Natural killer cell (primary cell): ENCODE measurements around the gene DGKD. TPM values are rescaled to one million over a fixed set of nuclear protein-coding genes. Genes with fewer than 3 reads are reported as not detected.
A peak's percentile ranks its signal among the peaks of the same experiment; 100 is the strongest.

Experiments used
- ATAC-seq, 3 donors: fragments of 150-1000 bp in 2 of 3; fragments of 200-7000 bp in 1 of 3; cut with Tn5 transposase; 1 replicate in 1 of 3; 2 replicates in 2 of 3; pipeline ENCODE4 v1.10.0; 2021; ENCODE audit warnings: mild to moderate bottlenecking in 2 of 3, moderate library complexity in 2 of 3
- DNase-seq, 2 donors: peaks; one replicate each; pipeline versions ENCODE4 v3.0.0 to v3.0.0-alpha.2; 2013 to 2021; ENCODE audit warnings: mixed read lengths in 1 of 2
- H3K27ac ChIP-seq: one replicate; pipeline ENCODE4 v1.5.1; 2013; ENCODE audit warnings: mild to moderate bottlenecking, low read length
- H3K27me3 ChIP-seq: one replicate; pipeline ENCODE4 v1.6.1; 2013; ENCODE audit warnings: low read length; ENCODE audit not compliant: control insufficient read depth, insufficient read depth
- H3K36me3 ChIP-seq: one replicate; pipeline ENCODE4 v1.6.1; 2013; ENCODE audit warnings: low read length; ENCODE audit not compliant: control insufficient read depth, insufficient read depth
- H3K4me1 ChIP-seq: one replicate; pipeline ENCODE4 v1.6.1; 2013; ENCODE audit warnings: low read length; ENCODE audit not compliant: control insufficient read depth, insufficient read depth
- H3K4me3 ChIP-seq: one replicate; pipeline ENCODE4 v1.5.1; 2013; ENCODE audit warnings: low read length
- H3K9me3 ChIP-seq: one replicate; pipeline ENCODE4 v1.6.1; 2013; ENCODE audit warnings: low read length; ENCODE audit not compliant: control insufficient read depth, insufficient read depth
- H3K27ac Mint-ChIP-seq, 2 donors: one replicate each; pipeline ENCODE4 v1.8.0; 2022; ENCODE audit warnings: mild to moderate bottlenecking in 2 of 2, mixed read lengths in 2 of 2, moderate library complexity in 1 of 2
- H3K27me3 Mint-ChIP-seq, 2 donors: one replicate each; pipeline ENCODE4 v1.8.0; 2022; ENCODE audit warnings: low read depth in 2 of 2, mixed read lengths in 2 of 2
- H3K36me3 Mint-ChIP-seq: one replicate; pipeline ENCODE4 v1.8.0; 2022; ENCODE audit warnings: mixed read lengths
- H3K4me1 Mint-ChIP-seq, 2 donors: one replicate each; pipeline ENCODE4 v1.8.0; 2022; ENCODE audit warnings: mixed read lengths in 2 of 2
- H3K4me3 Mint-ChIP-seq: one replicate; pipeline ENCODE4 v1.8.0; 2022; ENCODE audit warnings: mild to moderate bottlenecking, moderate library complexity, mixed read lengths
- H3K9me3 Mint-ChIP-seq, 2 donors: one replicate each; pipeline ENCODE4 v1.8.0; 2022; ENCODE audit warnings: mixed read lengths in 2 of 2
- WGBS: methylation state at CpG from one replicate; pipeline ENCODE4 v1.1.7; 2013; ENCODE audit warnings: missing lambda C conversion rate; ENCODE audit not compliant: insufficient coverage; 5-methylcytosine and 5-hydroxymethylcytosine counted together
- intact Hi-C: fragments of 100-400 bp; cut with micrococcal nuclease; formaldehyde crosslinking; loops from one replicate; pipeline ENCODE4 v1.14.2; 2022
- total RNA-seq, 4 donors: library from RNA; stranded (reverse); fragments of 120-200 nt in 1 of 4; gene quantifications; one replicate each; pipeline versions ENCODE4 v1.2.3 to v1.2.4, GENCODE V29; 2013 to 2022
- TF ChIP-seq, protein P1 (sequence below): fragments of 200-600 bp; IDR thresholded peaks from one replicate; pipeline ENCODE4 v1.8.0; 2022; ENCODE audit warnings: antibody characterized with exemption

The DGKD gene
- total RNA-seq, 3 donors from 2014 or later (not counting 1 experiment from before 2014, with no cell fraction given) = 299 to 456 (median 329) TPM

DNA sequence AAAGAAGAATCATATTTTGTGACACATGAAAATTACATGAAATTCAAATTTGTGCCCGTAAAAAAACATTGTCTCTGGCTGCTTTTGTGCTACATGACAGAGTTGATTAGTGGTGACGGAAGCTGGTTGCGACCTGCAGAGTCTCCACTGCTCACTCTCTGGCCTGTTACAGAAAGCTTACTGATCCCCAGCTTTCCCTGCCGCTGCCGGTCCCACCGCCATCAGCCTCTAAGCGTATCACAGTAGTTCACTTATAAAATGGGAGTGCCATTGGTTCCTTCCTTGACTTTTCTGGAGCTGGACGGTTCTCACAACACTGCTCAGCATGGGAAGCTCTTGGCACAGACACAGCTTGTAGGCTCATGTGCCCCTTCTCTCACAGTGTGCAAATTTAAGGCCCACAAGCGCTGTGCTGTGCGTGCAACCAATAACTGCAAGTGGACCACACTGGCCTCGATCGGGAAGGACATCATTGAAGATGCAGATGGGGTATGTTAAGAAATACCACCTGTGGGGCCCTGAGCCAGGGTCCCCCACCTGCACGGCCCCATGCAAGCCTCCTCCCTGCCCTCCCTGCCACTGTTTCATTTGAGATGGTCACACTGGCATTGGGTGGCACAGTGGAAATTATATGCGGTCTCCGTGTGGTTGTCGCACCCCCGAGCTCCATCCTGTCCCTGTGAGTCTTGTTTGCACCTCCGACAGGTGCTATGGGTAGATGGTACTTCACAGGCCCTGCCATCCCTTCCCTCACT, 81.3 kb downstream of the DGKD start:
- Histone ChIP-seq H3K27me3 (no peaks in the 10 kb centered on the region), H3K27ac (no peak overlapping the region), H3K4me1 (peaks cover 16% of the 10 kb centered on the region), H3K36me3 (peaks cover 61% of the 10 kb centered on the region), H3K4me3 (no peak overlapping the region), H3K9me3 (no peaks in the 10 kb centered on the region)
- Mint-ChIP-seq H3K36me3 (peaks cover 17% of the 10 kb centered on the region), H3K27me3 (no peaks in the 10 kb centered on the region), H3K27ac (no peak overlapping the region), H3K9me3 (no peaks in the 10 kb centered on the region), H3K4me1 (peaks cover 46 to 58% of the 10 kb centered on the region in 2 donors), H3K4me3 (no peak overlapping the region)
- WGBS = 93% methylated on average over 18 of the region's 18 CpGs
- ATAC-seq (no peak), DNase-seq (peak in 1 of 2 donors; percentile 3)
- intact Hi-C loops = no loop called here
- TF ChIP-seq, protein P1, sequence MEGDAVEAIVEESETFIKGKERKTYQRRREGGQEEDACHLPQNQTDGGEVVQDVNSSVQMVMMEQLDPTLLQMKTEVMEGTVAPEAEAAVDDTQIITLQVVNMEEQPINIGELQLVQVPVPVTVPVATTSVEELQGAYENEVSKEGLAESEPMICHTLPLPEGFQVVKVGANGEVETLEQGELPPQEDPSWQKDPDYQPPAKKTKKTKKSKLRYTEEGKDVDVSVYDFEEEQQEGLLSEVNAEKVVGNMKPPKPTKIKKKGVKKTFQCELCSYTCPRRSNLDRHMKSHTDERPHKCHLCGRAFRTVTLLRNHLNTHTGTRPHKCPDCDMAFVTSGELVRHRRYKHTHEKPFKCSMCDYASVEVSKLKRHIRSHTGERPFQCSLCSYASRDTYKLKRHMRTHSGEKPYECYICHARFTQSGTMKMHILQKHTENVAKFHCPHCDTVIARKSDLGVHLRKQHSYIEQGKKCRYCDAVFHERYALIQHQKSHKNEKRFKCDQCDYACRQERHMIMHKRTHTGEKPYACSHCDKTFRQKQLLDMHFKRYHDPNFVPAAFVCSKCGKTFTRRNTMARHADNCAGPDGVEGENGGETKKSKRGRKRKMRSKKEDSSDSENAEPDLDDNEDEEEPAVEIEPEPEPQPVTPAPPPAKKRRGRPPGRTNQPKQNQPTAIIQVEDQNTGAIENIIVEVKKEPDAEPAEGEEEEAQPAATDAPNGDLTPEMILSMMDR = no peak

DNA sequence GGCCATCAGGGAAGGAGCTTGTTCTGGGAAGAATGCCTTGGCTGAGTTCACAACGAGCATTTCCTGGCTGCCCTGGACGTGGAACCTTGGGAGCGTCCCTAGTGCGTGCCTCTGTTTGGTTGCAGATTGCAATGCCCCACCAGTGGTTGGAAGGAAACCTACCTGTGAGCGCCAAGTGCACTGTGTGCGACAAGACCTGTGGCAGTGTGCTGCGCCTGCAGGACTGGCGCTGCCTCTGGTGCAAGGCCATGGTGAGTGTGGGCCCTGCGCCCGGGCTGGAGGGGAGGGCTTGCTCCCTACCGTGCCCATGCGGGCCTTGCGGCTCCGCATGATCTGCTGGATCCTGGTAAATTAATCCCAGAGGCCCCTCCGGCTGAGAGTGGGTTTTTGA, 81.9 kb downstream of the DGKD start:
- TF ChIP-seq, protein P1 = no peak
- no peaks in the 10 kb centered on the region for H3K27me3 Mint-ChIP-seq
- peaks cover 17% of the 10 kb centered on the region for H3K36me3 Mint-ChIP-seq
- Histone ChIP-seq H3K4me3 (no peak overlapping the region), H3K27ac (no peak overlapping the region), H3K36me3 (peaks cover 63% of the 10 kb centered on the region), H3K9me3 (no peaks in the 10 kb centered on the region), H3K27me3 (no peaks in the 10 kb centered on the region), H3K4me1 (peaks cover 16% of the 10 kb centered on the region)
- H3K9me3 Mint-ChIP-seq = no peaks in the 10 kb centered on the region
- intact Hi-C loops = no loop called here
- H3K4me3 Mint-ChIP-seq = no peak overlapping the region
- ATAC-seq (no peak), DNase-seq (no peak)
- no peak overlapping the region for H3K27ac Mint-ChIP-seq
- peaks cover 51 to 52% of the 10 kb centered on the region in 2 donors for H3K4me1 Mint-ChIP-seq
- 97% methylated on average over 15 of the region's 15 CpGs for WGBS

DNA sequence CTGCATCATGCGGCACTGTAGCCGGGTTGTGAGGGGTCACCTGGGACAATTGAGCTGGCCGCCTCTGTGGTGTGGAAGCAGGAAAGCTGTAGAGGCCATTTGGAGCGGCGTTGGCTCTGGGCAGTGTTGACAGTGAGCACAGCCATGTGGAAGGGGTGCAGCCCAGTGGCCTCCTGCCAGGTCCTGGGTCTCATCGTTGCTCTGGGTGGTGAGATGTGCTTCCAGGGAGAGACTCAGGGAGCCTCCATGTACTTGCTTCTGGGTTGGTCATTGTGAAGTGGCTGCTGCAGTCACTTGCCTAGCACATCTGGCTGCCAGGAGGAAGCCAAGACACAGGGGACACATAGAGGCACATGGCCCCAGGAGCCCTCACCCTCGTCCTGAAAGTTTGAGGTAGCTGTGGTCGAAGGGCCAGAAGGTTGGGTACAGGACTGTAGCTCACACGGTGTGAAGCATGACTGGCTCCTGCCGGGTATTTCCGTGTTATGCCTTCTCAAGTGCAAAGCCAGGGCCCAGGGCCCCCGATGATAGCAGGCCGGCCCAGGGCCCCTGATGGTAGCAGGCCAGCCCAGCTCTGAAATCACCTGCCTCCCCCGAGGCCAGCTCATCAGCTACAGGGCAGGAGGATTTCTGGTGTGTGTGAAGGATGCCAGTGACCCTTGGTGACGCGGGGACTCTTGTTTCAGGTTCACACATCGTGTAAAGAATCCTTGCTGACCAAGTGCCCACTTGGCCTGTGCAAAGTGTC, 82.6 kb downstream of the DGKD start:
- TF ChIP-seq, protein P1 = no peak
- Histone ChIP-seq H3K27me3 (no peaks in the 10 kb centered on the region), H3K36me3 (peaks cover 66% of the 10 kb centered on the region), H3K4me3 (no peak overlapping the region), H3K4me1 (peaks cover 16% of the 10 kb centered on the region), H3K9me3 (no peaks in the 10 kb centered on the region), H3K27ac (no peak overlapping the region)
- H3K9me3 Mint-ChIP-seq = no peaks in the 10 kb centered on the region
- no peaks in the 10 kb centered on the region for H3K27me3 Mint-ChIP-seq
- H3K4me1 Mint-ChIP-seq = peaks cover 47 to 49% of the 10 kb centered on the region in 2 donors
- ATAC-seq (no peak), DNase-seq (no peak)
- H3K4me3 Mint-ChIP-seq = no peak overlapping the region
- WGBS = 96% methylated on average over 17 of the region's 17 CpGs
- intact Hi-C loops = no loop called here
- H3K27ac Mint-ChIP-seq = no peak overlapping the region
- peaks cover 17% of the 10 kb centered on the region for H3K36me3 Mint-ChIP-seq
